HUES48 (cell line): ENCODE measurements around the gene RDH13.
"Not testable (repeated sequence)": the region's sequence is repeated elsewhere in the genome, so short reads cannot be mapped to it uniquely, and the experiment has no call there.

Source experiments
- H3K27ac ChIP-seq: one replicate; pipeline ENCODE4 v1.7.0; 2013; ENCODE audit warnings: low read depth, low read length, inconsistent platforms
- H3K27me3 ChIP-seq: 2 replicates; pipeline ENCODE4 v1.6.1; 2013; ENCODE audit warnings: mild to moderate bottlenecking, low read length; ENCODE audit not compliant: control insufficient read depth, insufficient read depth
- H3K36me3 ChIP-seq: 2 replicates; pipeline ENCODE4 v1.6.1; 2013; ENCODE audit warnings: low read length; ENCODE audit not compliant: control insufficient read depth, insufficient read depth
- H3K4me1 ChIP-seq: 2 replicates; pipeline ENCODE4 v1.6.1; 2013; ENCODE audit warnings: mild to moderate bottlenecking, low read length; ENCODE audit not compliant: control insufficient read depth, insufficient read depth
- H3K4me3 ChIP-seq: 2 replicates; pipeline ENCODE4 v1.5.1; 2013; ENCODE audit warnings: mild to moderate bottlenecking, low read depth, low read length
- H3K9ac ChIP-seq: 2 replicates; pipeline ENCODE4 v1.6.1; 2013; ENCODE audit warnings: mild to moderate bottlenecking, low read depth, low read length, moderate library complexity
- H3K9me3 ChIP-seq: 2 replicates; pipeline ENCODE4 v1.6.1; 2013; ENCODE audit warnings: low read length; ENCODE audit not compliant: control insufficient read depth, insufficient read depth

RDH13 gene

DNA sequence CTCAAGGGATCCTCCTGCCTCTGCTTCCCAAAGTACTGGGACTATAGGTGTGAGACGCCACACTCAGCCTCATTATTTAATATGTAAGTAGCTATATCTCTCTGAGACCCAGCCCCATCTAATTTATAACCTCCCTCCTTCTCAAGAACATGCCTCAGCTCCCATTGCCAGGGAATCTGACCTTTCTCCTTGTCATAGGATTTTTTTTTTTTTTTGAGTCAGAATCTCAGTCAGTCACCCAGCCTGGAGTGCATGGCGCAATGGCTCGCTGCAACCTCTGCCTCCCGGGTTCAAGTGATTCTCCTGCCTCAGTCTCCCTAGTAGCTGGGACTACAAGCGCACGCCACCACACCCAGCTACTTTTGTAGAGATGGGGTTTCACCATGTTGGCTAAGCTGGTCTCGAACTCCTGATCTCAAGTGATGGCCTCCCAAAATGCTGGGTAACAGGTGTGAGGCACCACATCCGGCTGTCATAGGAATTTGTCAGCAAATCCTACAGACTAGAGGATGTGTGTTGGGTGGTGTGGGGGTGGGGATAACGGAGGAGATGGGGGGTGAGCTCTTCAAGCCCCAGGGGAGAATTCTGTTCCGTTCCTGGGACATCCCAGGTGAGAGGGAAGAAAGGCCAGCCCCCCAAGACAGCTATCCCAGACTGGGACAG is 7.6 kb upstream of the RDH13 start:
- no peak overlapping the region for H3K4me3 ChIP-seq
- H3K9ac ChIP-seq = no peak overlapping the region
- no peak overlapping the region for H3K27ac ChIP-seq
- no peaks in the 10 kb centered on the region for H3K36me3 ChIP-seq
- H3K9me3 ChIP-seq = no peaks in the 10 kb centered on the region
- H3K27me3 ChIP-seq = peaks cover 68% of the 10 kb centered on the region
- peaks cover 6% of the 10 kb centered on the region; the same call in 1 of the 2 replicates for H3K4me1 ChIP-seq

DNA sequence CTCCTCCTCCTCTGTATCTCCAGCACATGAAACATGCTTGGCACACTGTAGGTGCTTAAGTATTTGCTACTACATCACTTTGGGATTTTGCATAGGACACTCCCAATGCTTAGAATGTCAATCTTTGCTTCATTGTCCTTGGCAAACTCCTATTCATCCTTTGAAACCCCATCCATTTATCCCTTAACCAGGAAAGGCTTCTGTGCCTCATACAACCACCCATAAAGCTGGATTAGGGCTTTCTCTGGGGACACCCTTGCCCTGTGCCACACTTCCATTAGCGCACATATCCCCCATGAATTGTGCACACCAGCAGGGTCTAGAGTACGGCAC is 6.9 kb upstream of the RDH13 start:
- Histone ChIP-seq H3K4me1 (peaks cover 6% of the 10 kb centered on the region; the same call in 1 of the 2 replicates), H3K27ac (no peak overlapping the region), H3K36me3 (no peaks in the 10 kb centered on the region), H3K4me3 (peak overlapping the region; percentile 59), H3K9me3 (no peaks in the 10 kb centered on the region), H3K9ac (no peak overlapping the region), H3K27me3 (peaks cover 71% of the 10 kb centered on the region)

DNA sequence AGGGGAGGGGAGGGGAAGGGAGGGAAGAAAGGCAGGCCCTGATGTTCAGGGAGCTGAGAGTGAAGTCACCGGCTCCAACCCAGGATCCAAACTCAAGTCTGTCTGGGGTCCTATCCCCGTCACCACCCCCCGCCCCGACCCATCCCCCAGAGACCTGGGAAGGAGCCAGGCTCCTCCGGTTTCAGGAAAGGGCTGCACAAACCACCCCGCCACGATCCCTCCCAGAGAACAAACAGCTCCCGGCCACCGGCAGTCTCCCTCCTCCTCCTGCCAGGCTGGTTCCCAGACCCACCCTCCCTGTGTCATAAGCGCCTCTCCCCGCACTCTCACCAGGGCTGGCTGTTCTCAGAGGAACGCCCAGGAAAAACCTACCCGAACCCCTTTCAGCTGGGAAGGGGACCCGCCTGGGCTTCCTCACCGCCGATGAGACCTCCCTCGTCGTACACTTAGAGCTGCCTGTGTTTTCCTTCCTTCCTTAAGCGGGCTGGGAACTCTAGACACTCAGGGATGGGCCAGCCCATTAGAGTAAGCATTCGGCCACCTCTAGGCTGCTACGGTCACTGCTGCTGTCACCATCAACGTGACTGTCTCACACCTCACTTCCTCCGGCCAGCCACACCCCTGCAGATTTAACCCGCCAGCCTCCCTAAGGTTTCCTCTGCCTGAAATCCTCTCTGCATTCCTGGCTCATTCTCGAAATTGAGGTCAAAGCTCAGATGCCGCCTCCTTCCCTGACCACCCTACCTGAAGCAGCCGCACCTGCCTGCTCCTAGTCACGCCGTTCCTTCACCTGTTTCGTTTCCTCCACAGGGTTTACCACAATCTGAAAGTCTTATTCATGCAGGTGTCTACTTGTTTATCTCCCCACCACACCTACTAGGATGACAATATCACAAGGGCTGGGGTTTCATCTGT is 6.3 kb upstream of the RDH13 start:
- Histone ChIP-seq H3K9me3 (no peaks in the 10 kb centered on the region), H3K4me1 (peaks cover 6% of the 10 kb centered on the region; the same call in 1 of the 2 replicates), H3K27me3 (peaks cover 71% of the 10 kb centered on the region), H3K36me3 (no peaks in the 10 kb centered on the region), H3K9ac (no peak overlapping the region), H3K4me3 (peak overlapping the region; percentile 59), H3K27ac (peak overlapping the region; percentile 64)

DNA sequence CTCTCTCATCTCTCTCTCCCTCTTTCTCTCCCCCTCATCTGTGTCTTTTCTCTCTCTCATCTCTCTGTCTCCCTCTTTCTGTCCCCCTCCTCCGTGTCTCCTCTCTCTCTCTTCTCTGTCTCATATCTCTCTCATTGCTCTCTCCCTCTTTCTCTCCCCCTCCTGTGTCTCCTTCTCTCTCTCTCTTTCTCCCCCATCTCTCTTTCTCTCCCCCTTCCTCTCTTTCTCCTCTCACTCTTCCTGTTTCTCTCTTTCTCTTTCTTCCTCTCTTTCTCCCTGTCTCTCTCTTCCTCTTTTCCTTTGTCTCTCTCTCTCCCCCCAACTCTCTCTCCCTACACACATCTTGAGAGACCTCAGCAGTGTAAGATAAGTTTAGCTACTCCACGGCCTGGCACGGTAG is 4.9 kb upstream of the RDH13 start:
- Histone ChIP-seq H3K36me3 (no peaks in the 10 kb centered on the region), H3K4me1 (peaks cover 6% of the 10 kb centered on the region; the same call in 1 of the 2 replicates), H3K27ac (no peak overlapping the region), H3K27me3 (peaks cover 63% of the 10 kb centered on the region), H3K9ac (no peak overlapping the region), H3K4me3 (no peak overlapping the region), H3K9me3 (no peaks in the 10 kb centered on the region)

DNA sequence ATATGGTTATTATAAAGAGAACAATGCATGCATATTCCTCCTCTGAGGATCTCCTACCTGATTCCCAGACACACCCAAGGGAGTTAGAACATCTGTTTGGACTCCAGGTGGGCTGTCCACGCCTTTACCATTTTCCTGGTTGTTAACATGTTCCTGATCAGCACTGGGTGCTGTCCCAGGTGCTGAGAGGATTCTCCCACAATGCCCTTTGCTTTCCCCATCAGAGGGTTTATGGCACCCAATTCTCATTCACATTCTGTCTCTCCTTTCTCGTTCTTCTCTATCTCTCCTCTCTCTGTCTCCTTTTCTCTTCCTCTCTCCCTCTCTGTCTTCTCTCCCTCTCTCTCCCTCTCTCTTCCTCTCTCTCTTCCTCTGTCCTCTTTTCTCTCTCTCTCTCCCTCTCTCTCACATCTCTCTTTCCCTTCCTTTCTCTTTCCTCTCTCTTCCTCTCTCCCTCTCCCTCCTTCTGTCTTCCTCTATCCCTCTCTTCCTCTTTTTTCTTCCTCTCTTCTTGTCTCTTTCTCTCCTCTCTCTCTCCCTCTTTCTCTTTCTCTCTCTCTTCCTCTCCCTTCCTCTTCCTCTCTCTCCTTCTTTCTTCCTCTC is 3.3 kb upstream of the RDH13 start:
- Histone ChIP-seq H3K27ac (no peak overlapping the region), H3K27me3 (peaks cover 49% of the 10 kb centered on the region), H3K9ac (no peak overlapping the region), H3K4me1 (peaks cover 6% of the 10 kb centered on the region; the same call in 1 of the 2 replicates), H3K9me3 (no peaks in the 10 kb centered on the region), H3K36me3 (no peaks in the 10 kb centered on the region), H3K4me3 (no peak overlapping the region)

DNA sequence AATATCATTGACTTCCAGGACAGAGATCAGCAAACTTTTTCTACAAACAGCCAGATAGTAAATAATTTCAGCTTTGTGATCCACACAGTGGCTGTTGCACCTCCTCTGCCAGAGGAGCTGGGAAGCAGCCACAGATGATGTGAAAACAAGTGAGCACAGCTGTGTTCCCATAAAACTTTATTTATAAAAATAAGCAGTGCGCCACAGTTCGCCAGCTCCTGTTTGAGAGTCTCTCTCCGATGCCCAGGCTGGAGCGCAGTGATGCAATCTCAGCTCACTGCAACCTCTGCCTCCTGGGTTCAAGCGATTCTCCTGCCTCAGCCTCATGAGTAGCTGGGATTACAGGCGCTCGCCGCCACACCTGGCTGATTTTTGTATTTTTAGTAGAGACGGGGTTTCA is 2.6 kb upstream of the RDH13 start:
- not testable (repeated sequence) for H3K4me1 ChIP-seq, H3K27ac ChIP-seq, H3K36me3 ChIP-seq, H3K4me3 ChIP-seq, H3K9me3 ChIP-seq, H3K9ac ChIP-seq
- peaks cover 42% of the 10 kb centered on the region for H3K27me3 ChIP-seq

DNA sequence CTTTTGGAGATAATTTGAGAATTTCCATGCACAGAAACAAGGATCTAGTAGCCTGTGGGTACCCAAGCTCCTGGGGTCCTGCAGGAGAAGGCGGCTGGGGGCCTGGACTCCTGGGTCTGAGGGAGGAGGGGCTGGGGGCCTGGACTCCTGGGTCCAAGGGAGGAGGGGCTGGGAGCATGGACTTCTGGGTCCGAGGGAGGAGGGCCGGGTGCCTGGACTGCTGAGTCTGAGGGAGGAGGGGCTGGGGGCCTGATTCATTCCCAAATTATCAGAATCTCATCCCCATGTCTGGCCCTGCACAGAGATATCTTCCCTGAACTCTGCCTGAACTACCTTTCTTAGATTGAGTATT is 520 bp upstream of the RDH13 start:
- H3K9ac ChIP-seq = no peak overlapping the region
- peaks cover 27% of the 10 kb centered on the region for H3K27me3 ChIP-seq
- peaks cover 7% of the 10 kb centered on the region; the same call in 1 of the 2 replicates for H3K36me3 ChIP-seq
- H3K4me1 ChIP-seq = no peaks in the 10 kb centered on the region
- no peaks in the 10 kb centered on the region for H3K9me3 ChIP-seq
- H3K27ac ChIP-seq = no peak overlapping the region
- H3K4me3 ChIP-seq = no peak overlapping the region; the same call in 1 of the 2 replicates

DNA sequence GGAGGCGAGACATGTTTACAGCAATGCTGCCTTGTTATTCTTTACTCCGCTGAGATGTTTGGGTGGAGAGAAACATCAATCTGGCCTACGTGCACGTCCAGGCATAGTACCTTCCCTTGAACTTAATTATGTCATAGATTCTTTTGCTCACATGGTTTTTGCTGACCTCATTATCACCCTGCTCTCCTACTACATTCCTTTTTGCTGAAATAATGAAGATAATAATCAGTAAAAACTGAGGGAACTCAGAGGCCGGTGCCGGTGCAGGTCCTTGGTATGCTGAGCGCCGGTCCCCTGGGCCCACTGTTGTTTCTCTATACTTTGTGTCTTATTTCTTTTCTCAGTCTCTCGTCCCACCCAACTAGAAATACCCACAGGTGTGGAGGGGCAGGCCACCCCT is 2.7 kb downstream of the RDH13 start:
- not testable (repeated sequence) for H3K9ac ChIP-seq, H3K27me3 ChIP-seq, H3K9me3 ChIP-seq, H3K4me3 ChIP-seq, H3K27ac ChIP-seq, H3K4me1 ChIP-seq
- peaks cover 33% of the 10 kb centered on the region for H3K36me3 ChIP-seq

DNA sequence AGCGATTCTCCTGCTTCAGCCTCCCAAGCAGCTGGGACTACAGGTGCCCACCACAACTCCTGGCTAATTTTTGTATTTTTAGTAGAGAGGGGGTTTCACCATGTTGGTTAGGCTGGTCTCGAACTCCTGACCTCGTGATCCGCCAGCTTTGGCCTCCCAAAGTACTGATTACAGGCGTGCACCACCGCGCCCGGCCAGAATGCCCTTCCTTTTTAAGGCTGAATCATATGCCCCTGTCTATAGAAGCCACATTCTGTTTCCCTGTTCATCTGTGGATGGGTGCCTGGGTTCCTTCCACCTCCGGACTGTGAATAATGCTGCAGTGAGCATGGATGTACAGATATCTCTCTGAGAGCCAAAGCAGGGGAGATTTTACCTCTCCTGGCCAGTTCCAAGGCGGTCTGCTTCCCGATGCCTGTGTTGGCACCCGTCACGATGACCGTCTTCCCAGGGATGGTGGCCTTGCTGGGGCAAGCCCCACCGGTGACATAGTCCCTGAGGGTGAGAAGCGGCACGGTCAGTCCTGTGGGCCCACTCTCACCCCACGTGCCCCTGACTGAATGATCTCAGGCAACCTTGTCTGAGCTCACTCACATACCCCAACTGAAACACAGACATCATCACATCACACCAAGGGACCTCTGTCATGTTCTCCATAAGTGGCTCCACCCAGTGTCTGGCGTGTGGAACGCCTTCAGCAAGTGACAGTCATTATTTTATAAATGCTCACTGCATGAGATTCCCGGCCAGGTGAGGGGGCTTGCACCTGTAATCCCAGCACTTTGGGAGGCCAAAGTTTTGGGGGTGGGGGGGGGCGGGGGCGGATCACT is 4.0 kb downstream of the RDH13 start:
- Histone ChIP-seq H3K4me3 (no peak overlapping the region), H3K27ac (no peak overlapping the region), H3K36me3 (peaks cover 43% of the 10 kb centered on the region), H3K4me1 (no peaks in the 10 kb centered on the region), H3K9ac (no peak overlapping the region), H3K27me3 (no peaks in the 10 kb centered on the region; the same call in 1 of the 2 replicates), H3K9me3 (no peaks in the 10 kb centered on the region)

DNA sequence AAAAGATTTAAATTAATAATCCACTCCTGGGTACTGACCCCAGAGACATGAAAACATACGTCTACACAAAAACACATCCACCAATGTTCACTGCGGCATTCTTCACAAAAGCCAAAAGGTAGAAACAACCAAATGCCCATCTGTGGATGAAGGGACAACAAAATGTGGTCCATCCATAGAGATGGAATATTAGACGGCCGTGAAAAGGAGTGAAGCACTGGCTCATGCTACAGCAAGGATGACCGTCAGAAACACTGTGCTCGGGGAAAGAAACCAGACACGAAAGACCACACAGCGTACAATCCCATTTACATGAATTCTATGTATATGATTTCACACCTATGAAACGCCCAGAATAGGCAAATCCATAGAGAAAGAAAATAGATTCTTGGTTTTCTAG is 6.1 kb downstream of the RDH13 start:
- Histone ChIP-seq H3K4me3 (no peak overlapping the region), H3K9ac (no peak overlapping the region), H3K4me1 (no peaks in the 10 kb centered on the region), H3K36me3 (peaks cover 54% of the 10 kb centered on the region), H3K9me3 (no peaks in the 10 kb centered on the region), H3K27ac (no peak overlapping the region), H3K27me3 (no peaks in the 10 kb centered on the region)
